ENCODE data around the gene KLRC3. TPM values are rescaled to one million over a fixed set of nuclear protein-coding genes. Genes with fewer than 3 reads are reported as not detected.

Gene KLRC3
- total and polyA plus RNA-seq, 10 of the 15 experiments (the other 5 are each of a cell fraction or from before 2014, with no cell fraction given): 0.09 to 0.22 (median 0.09) TPM; not detected in 7

DNA sequence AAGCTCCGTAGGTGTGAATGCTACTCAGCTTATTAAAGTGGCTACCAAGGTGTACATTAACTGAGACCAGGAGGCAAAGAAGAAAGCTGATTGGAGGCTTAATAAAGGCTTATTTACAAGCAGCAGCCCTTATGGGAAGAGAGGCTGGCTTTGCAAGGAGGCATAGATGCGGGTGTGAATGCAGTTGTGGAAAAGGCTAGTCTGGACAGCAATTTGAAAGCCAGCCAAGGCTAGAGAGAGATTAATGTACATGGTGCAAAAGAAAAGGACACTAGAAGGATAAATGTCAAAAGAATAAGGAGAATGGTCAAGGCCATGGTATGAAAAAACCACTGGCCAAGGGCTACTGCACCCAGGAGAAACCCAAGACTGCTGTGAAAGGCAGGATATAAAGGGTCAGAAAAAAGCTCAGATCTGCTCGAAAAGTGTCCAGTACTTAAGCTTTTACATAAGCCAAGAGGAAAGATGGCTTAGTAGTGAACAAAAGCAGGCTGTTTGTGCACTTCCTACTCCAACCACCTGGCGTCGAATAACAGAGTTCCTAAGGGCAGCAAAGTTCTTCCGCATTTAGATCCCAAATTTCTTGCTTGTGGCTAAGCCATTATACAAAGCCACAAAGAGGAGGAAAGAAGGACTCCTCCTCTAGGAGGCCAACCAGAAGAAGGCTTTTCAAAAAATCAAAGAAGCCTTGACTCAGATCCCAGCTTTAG lies 54.5 kb downstream of the KLRC3 start:
- no peak for ATAC-seq
- peaks cover 21% of the 10 kb centered on the region for H3K4me1 ChIP-seq (ENCODE audit: control insufficient read depth, insufficient read depth, low read length)
- H3K79me2 ChIP-seq (ENCODE audit: control insufficient read depth, insufficient read depth, low read length): no peaks in the 10 kb centered on the region
- H3K9me3 ChIP-seq (replicated peaks; ENCODE audit: control insufficient read depth, insufficient read depth, low read length): peaks cover 6% of the 10 kb centered on the region; the same call in 2 of the 3 replicates
- WGBS (ENCODE audit: insufficient coverage, insufficient replicate concordance, low lambda C conversion rate, missing lambda C conversion rate): 65% methylated on average over 6 of the region's 6 CpGs
- intact Hi-C loops (cut with micrococcal nuclease; ENCODE audit: unreplicated experiment) (loop anchor here (1.0 kb wide), 1 partner anchor 196 kb away; no protein-coding TSS in a partner anchor), in situ Hi-C loops (cut with MboI) (no loop called here)
- peak overlapping the region; percentile 72 for H3K27ac ChIP-seq (ENCODE audit: control insufficient read depth, insufficient read depth)
- no peak for DNase-seq (ENCODE audit: low read depth, low spot score)
- no peaks in the 10 kb centered on the region for H3K27me3 ChIP-seq (replicated peaks in 1 of 2; ENCODE audit: control insufficient read depth in 2 of 2, insufficient read depth in 2 of 2, low read length in 1 of 2)
- BruUV-seq (replicated peaks): no TSS peak
- SMC1A ChIA-PET (ENCODE audit: uncharacterized antibody, unreplicated experiment): interaction anchor here (0.6 to 6.5 kb wide), 25 partner anchors 8 to 1180 kb away, joined by 3 to 67 read pairs (median 3); partner anchors contain the start of genes KLRC4 and KLRD1
- peak overlapping the region; percentile 76 for H2AFZ ChIP-seq (ENCODE audit: control insufficient read depth, low read depth, low read length)
- RAD21 ChIA-PET (ENCODE audit: unreplicated experiment): interaction anchor here (0.9 to 6.0 kb wide), 13 partner anchors 27 to 384 kb away, joined by 3 to 75 read pairs (median 7); partner anchors contain the start of gene KLRC4
- no peaks in the 10 kb centered on the region; a peak in 1 of 4 replicates for H3K36me3 ChIP-seq (ENCODE audit: control insufficient read depth in 2 of 2, insufficient read depth in 2 of 2, low read length in 1 of 2)
- H3K9ac ChIP-seq (ENCODE audit: control insufficient read depth, insufficient read depth, low read length): no peak overlapping the region
- no peaks in the 10 kb centered on the region for H4K20me1 ChIP-seq (ENCODE audit: control insufficient read depth, insufficient read depth)
- peak overlapping the region; percentile 100 for H3K4me2 ChIP-seq (ENCODE audit: control insufficient read depth, insufficient read depth)
- FAIRE-seq: no peak
- CTCF ChIA-PET: interaction anchor here (0.9 to 4.0 kb wide), 16 partner anchors 9 to 385 kb away, joined by 3 to 35 read pairs (median 6); no protein-coding TSS in a partner anchor
- POLR2A ChIA-PET: interaction anchor here (1.2 to 4.1 kb wide), 3 partner anchors 27 to 46 kb away, joined by 3 to 24 read pairs (median 20); no protein-coding TSS in a partner anchor
- no peak for TF ChIP-seq JUND (IDR thresholded peaks at IDR 0.05; ENCODE audit: low read depth, low read length)
- no peak for TF ChIP-seq SMC3 (IDR thresholded peaks at IDR 0.05; ENCODE audit: borderline replicate concordance, low read length)
- TF ChIP-seq ATF7 (IDR thresholded peaks at IDR 0.05; ENCODE audit: low read depth): no peak
- no peak for TF ChIP-seq RAD51 (IDR thresholded peaks at IDR 0.05)
- TF ChIP-seq CHD4 (IDR thresholded peaks at IDR 0.05): no peak
- TF ChIP-seq TCF3 (IDR thresholded peaks at IDR 0.05; ENCODE audit: borderline replicate concordance, insufficient read depth, low read depth, low read length): no peak
- no peak for TF ChIP-seq SREBF1 (IDR thresholded peaks at IDR 0.05; ENCODE audit: low read length)
- TF ChIP-seq, protein P1, sequence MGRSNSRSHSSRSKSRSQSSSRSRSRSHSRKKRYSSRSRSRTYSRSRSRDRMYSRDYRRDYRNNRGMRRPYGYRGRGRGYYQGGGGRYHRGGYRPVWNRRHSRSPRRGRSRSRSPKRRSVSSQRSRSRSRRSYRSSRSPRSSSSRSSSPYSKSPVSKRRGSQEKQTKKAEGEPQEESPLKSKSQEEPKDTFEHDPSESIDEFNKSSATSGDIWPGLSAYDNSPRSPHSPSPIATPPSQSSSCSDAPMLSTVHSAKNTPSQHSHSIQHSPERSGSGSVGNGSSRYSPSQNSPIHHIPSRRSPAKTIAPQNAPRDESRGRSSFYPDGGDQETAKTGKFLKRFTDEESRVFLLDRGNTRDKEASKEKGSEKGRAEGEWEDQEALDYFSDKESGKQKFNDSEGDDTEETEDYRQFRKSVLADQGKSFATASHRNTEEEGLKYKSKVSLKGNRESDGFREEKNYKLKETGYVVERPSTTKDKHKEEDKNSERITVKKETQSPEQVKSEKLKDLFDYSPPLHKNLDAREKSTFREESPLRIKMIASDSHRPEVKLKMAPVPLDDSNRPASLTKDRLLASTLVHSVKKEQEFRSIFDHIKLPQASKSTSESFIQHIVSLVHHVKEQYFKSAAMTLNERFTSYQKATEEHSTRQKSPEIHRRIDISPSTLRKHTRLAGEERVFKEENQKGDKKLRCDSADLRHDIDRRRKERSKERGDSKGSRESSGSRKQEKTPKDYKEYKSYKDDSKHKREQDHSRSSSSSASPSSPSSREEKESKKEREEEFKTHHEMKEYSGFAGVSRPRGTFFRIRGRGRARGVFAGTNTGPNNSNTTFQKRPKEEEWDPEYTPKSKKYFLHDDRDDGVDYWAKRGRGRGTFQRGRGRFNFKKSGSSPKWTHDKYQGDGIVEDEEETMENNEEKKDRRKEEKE (IDR thresholded peaks at IDR 0.05): no peak
- TF ChIP-seq E2F4 (IDR thresholded peaks at IDR 0.05; ENCODE audit: low read depth, low read length): no peak
- no peak for TF ChIP-seq NFIC (IDR thresholded peaks at IDR 0.05; ENCODE audit: low read depth, low read length)
- TF ChIP-seq ESRRA (IDR thresholded peaks at IDR 0.05; ENCODE audit: low read length): no peak
- TF ChIP-seq MTA3 (IDR thresholded peaks at IDR 0.05; ENCODE audit: borderline replicate concordance, low read length): no peak
- H3K4me3 ChIP-seq: peak overlapping the region; percentile 72; the same call in 1 of the 2 replicates
